GM12864 (cell line): ENCODE results near the gene NME3.
"Not testable (repeated sequence)": the region's sequence is repeated elsewhere in the genome, so short reads cannot be mapped to it uniquely, and the experiment has no call there.

Source experiments
- DNase-seq: peaks from one replicate; pipeline ENCODE4 v3.0.0-alpha.2; 2011; ENCODE audit warnings: low read depth
- H3K4me3 ChIP-seq: 2 replicates; pipeline ENCODE4 v1.5.1; 2011; ENCODE audit warnings: mild to moderate bottlenecking, low read depth, low read length, control low read depth
- TF ChIP-seq, protein P1 (sequence below): IDR thresholded peaks from 2 replicates; pipeline ENCODE4 v1.5.1; 2011; ENCODE audit warnings: low read depth, mild to moderate bottlenecking, moderate library complexity, low read length, control low read depth, inconsistent platforms; ENCODE audit errors: missing control alignments

NME3 gene

DNA sequence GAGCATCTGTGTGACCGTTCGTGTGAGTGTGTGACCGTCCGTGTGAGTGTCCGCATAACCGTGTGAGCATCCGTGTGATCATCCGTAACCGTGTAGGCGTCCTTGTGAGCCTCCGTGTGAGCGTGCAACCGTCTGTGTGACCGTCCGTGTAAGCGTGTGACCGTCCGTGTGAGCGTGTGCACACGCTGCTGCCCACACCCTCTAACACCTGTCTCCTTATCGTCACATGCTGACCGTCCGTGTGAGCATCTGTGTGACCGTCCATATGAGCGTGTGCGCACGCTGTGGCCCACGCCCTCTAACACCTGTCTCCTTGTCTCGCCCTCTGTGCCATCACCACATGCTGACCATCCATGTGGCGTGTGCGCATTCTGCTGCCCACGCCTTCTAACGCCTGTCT lies 31.1 kb downstream of the NME3 start:
- no peak overlapping the region for H3K4me3 ChIP-seq
- DNase-seq, result no peak
- TF ChIP-seq, protein P1, sequence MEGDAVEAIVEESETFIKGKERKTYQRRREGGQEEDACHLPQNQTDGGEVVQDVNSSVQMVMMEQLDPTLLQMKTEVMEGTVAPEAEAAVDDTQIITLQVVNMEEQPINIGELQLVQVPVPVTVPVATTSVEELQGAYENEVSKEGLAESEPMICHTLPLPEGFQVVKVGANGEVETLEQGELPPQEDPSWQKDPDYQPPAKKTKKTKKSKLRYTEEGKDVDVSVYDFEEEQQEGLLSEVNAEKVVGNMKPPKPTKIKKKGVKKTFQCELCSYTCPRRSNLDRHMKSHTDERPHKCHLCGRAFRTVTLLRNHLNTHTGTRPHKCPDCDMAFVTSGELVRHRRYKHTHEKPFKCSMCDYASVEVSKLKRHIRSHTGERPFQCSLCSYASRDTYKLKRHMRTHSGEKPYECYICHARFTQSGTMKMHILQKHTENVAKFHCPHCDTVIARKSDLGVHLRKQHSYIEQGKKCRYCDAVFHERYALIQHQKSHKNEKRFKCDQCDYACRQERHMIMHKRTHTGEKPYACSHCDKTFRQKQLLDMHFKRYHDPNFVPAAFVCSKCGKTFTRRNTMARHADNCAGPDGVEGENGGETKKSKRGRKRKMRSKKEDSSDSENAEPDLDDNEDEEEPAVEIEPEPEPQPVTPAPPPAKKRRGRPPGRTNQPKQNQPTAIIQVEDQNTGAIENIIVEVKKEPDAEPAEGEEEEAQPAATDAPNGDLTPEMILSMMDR, result no peak

DNA sequence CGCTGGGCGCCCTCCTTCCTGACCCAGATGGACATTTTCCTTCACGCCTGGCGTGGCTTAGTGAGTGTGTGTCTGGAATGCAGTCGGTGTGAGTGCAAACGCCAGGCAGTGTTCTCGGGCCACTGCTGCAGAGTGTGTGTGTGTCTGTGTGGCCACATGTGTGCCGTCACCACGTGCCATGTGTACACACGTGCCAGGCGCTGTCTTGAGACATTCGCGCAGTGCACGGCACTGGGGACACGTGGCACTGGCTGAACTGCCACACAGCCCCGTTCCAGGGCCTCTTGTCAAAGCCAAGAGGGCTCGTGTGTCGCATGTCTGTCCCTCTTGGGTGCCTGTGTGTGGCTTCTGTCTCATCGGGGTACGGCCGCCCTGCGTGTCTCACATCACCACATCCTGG lies 36.5 kb downstream of the NME3 start:
- DNase-seq, result no peak
- TF ChIP-seq, protein P1, result no peak
- no peak overlapping the region for H3K4me3 ChIP-seq

DNA sequence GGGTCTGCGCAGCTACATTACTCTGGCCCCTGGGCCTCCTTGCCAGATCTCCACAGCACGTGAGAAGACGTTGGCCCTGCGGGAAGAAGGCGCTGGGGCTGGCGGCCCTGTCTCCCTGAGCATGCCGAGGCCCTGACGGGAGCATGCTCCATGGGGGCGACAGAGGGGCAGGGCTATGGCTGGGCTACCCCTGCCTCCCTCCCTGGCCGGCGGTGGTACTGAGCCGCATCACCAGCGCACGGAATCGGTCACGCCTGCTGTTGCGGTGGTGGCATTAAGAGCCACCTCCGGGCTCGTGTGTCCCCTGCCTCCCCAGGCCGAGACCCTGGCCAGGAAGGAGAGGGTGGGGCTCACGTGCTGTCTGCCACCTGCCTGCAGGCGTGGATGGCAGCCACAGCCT lies 37.2 kb downstream of the NME3 start:
- H3K4me3 ChIP-seq, result no peak overlapping the region
- TF ChIP-seq, protein P1, result no peak

DNA sequence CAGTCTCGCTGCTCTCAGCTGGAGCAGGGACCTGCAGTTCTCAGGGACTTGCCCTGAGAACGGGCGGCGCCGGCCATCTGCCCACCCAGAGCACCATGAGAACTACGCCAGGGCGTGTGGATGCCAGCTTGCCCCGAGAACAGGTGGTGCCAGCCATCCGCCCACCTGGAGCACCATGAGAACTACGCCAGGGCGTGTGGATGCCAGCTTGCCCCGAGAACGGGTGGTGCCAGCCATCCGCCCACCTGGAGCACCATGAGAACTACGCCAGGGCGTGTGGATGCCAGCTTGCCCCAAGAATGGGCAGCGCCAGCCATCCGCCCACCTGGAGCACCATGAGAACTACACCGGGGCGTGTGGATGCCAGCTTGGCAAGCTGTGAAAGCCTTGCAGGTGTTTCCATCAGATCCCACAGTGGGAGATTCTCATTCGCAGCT lies 38.8 kb downstream of the NME3 start:
- H3K4me3 ChIP-seq, DNase-seq: not testable (repeated sequence)

More for the DNA sequence above, 37.2 kb downstream of the NME3 start:
- no peak for DNase-seq

DNA sequence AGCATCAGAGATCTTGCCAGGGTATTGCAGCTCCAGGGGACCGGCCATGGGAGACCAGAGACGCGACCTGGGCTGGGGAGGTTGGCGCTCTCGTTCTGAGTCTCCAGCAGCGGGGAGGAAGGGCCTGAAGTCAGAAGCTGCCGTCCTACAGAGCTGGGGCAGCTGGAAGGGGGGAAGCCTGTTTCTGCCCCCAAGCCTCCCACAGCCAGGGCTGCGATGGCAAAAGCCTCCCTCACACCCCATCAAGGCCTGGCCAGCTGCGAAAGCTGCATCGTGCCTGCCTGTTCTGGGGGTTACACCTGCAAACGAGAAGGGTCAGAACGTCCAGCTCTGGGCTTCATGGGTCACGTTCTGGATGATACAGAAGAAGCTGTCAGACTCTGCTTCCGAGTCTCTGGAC lies 39.3 kb downstream of the NME3 start:
- no peak overlapping the region for H3K4me3 ChIP-seq
- no peak for DNase-seq
- TF ChIP-seq, protein P1, result no peak

DNA sequence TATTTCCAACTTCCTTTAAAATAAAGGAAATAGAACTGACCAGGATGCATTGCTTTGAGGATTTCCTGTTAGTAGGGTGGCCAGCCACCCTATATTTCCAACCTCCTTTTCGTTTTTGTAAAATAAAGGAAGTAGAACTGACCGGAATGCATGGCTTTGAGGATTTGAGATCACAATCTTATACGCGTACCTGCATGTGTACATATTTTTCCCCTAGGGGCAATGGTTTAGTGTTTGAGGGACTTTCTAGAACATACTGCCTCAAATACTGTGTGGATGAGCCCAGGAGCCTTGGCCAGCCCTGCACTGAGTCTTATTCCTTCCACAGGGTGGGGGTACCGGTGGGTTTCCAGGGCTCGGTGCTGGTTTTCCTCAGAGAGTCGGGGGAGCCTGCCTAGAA lies 39.7 kb downstream of the NME3 start:
- DNase-seq, result no peak
- TF ChIP-seq, protein P1, result no peak
- H3K4me3 ChIP-seq, result no peak overlapping the region

DNA sequence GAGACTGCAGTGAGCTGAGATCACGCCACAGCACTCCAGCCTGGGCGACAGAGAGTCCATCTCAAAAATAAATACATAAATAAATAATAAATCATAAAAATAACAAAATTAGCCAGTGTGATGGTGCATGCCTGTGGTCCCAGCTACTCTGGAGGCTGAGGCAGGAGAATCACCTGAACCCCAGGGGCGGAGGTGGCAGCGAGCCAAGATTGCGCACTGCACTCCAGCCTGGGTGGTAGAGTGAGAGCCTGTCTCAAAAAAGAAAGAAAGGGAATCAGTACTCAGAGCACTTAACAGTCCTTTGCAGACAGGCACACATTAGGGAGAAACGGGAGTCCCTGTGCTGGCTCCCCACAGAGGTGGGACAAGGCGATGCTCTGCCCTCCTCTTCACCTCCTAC lies 40.3 kb downstream of the NME3 start:
- H3K4me3 ChIP-seq, result no peak overlapping the region
- TF ChIP-seq, protein P1, result no peak
- no peak for DNase-seq

DNA sequence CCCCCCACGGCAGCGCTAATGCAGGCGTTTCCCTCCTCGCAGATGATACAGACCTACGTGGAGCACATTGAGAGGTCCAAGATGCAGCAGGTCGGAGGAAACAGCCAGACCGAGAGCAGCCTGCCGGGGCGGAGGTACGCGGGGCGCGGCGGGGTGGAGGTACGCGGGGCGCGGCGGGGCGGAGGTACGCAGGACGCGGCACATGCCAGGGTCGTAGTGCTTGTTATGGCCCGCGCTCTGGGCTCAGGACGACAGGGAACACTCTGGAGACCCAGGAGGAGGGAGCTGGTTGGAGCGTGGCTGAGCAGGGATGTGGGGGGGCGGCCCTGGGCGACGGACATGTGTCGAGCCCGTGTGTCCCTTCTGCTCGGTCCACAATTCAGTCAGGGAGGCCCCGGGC lies 41.9 kb downstream of the NME3 start:
- H3K4me3 ChIP-seq, result no peak overlapping the region
- TF ChIP-seq, protein P1, result no peak
- no peak for DNase-seq
